ENCODE results near the gene NECAB2. TPM values are rescaled to one million over a fixed set of nuclear protein-coding genes. Genes with fewer than 3 reads are reported as not detected.
"Not testable (repeated sequence)": the region's sequence is repeated elsewhere in the genome, so short reads cannot be mapped to it uniquely, and the experiment has no call there.

The NECAB2 gene
- total RNA-seq, 1 donor from 2014 or later: not detected

DNA sequence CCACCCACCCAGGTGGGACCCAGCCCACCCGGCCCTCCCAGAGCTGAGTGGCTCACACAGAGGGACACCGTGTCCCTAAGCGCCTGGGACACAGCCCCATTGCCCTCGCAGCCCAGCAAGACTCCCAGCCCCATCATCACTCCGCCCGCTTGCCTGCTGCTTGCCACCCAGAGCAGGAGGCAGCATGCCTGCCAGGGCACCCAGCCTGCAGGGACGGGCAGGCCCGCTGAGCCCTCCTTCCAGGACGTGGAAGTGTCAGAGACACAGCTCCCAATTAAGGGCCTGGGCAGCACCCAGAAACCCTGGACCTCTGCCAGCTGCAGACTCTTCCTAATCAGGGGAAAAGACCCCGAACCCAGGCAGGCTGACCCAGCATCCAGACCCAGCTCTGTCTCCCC is 32.2 kb upstream of the NECAB2 start:
- no peak for DNase-seq (ENCODE audit: low read depth in 2 of 2)

DNA sequence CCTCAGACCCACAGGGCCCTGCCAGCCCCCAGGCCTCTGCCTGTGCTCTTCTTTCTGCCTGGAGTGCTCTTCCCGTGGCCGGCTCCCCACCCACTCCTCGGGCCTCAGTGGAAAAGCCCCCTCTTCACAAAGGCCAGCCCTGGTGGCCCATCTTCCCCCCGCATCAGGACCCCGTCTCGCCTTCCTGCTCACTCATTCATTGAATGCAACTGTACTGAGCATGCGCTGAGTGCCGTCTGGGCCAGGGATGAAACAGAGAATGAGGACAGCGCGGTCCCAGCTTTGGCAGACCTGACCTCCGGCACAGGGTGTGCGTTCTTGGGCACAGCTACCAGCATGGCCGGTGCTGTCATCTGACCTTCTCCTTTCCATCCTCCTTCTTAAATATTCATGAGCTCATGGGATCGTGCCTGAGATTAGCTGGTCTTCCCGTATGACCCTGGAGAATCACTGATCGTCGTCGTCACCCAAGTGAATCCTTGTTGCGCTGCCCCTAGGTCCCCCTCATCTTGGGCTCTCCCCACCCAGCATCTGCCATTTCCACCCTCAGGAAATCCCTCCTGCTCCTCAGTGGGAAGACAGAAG is 31.4 kb upstream of the NECAB2 start:
- DNase-seq (ENCODE audit: low read depth in 2 of 2): no peak

DNA sequence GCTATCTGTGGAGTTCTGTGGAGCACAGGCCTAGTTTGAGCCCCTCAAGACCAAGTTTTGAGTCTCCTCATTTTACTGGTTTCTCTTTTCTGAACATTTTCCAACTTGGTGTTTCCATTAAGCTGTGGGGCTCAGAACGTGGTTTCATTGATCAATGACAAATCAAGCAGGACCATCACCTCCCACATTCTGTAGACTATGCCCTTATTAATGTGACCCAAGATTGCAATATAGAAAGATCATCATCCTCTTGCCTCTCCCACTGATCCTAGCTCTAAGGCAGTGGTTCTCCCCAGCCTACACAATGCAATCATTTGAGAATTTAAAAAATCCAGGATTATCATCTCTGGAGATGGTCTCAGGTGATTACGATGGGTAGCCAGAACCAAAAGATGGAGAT is 30.8 kb upstream of the NECAB2 start:
- no peak for DNase-seq (ENCODE audit: low read depth in 2 of 2)

DNA sequence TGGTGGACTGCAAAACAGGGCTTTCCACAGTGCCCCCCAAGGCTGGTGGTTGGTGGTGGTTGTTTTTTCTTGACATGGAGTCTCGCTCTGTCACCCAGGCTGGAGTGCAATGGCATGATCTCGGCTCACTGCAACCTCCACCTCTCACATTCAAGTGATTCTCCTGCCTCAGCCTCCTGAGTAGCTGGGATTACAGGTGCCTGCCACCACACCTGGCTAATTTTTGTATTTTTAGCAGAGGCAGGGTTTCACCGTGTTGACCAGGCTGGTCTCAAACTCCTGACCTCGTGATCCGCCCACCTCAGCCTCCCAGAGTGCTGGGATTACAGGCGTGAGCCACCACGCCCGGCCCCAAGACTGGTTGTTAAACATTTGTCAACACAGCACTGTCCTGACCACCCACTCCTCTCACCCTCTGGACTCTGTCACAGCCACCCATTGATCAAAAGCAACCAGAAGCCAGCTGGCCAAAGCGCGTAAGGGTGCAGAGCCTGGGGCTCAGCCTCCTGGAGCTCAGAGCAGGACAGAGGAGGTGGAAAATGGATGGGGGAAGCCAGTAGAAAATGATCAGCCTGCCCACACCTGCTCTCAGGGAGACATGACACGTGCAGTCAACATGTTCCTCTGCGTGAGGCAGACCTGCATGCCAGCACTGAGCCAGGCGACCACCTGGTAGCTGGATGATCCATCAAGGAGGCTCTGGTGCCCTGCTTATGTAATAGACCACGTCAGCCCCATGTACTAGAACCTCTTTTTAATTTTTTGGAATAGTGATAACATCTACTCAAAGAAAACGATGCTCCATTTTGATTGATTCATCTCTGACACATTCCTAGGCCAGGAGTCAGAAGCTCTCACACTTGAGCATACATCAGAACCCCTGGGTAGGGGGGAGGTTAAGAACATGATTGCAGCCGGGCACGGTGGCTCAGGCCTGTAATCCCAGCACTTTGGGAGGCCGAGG is 29.8 kb upstream of the NECAB2 start:
- DNase-seq (ENCODE audit: low read depth in 2 of 2): no peak

DNA sequence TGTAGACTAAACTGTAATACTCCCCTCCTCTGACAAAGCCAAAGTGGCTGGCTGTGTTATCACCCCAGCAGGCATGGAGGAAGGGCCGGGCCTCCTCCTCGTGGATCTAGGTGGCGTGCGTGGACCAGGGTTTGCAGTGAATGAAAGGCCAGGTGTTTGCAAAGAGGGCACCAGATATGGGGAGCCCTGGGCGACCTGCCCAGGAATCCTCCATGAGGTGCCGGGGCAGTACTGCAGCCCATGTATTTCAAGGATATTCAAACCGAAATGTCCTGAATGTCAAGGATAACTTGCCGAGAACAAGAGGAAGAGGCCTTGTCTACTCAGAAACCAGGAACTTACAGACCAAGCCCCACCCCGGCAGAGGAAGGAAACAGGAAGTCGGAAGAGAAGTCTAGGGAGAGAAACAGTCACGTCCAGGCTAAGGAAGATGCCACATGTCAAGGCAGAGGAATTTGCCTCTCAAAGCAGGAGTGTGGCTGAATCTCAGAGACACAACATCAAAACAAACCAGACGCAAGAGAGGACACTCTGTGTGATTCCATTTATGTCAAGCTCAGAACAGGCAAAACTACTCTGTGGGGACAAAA is 28.7 kb upstream of the NECAB2 start:
- DNase-seq (ENCODE audit: low read depth in 2 of 2): peak in 1 of 2 donors; percentile 17

DNA sequence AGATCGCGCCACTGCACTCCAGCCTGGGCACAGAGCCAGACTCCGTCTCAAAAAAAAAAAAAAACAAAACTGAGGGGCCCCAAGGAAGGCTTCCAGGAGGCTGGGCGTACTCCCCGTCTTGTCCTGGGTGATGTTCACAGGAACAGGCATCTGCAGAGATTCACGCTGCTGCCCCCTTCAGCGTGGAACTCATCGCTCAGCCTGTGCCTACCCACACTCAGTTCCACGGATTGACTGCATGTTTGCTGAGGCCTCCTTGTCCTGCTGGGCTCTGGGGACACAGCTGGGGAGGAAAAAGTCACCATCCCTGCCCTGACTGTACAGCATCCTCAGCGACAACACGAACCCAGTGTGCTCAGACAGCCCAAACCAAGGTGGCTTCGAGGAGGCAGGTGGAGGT is 27.9 kb upstream of the NECAB2 start:
- no peak for DNase-seq (ENCODE audit: low read depth in 2 of 2)

DNA sequence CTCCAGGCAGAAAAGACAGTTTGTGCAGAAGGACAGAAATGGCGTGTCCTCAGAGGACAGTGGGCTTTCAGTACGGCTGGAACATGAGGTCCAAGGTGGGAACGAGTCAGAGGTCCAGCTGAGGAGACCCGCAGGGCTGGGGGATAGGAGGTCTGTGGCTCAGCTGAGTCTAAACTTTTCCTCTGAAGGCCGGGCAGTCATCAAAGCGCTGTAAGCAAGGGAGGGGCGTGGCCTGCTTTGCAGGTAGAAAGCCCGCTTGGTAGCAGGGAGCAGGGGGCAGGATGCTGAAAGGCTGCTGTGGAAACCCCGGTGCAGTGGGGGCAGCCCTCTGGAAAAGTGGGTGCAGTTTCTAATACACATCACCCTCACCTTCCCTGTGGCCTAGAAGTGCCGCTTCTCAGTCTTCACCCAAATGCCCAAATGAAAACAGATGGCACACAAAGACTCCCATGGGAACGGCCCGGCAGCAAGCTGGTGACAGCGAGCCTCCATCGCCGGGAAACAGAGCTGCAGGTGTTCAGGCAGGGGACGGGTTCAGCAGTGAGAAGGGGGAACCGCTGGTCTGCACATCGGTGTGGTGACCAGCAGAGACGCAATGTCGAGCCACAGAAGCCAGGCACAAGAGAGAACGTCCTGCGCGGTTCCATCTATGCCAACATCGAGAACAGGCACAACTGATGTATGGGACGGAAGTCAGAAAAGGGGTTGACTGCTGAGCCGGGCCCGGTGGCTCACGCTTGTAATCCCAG is 27.2 kb upstream of the NECAB2 start:
- DNase-seq (ENCODE audit: low read depth in 2 of 2): no peak

DNA sequence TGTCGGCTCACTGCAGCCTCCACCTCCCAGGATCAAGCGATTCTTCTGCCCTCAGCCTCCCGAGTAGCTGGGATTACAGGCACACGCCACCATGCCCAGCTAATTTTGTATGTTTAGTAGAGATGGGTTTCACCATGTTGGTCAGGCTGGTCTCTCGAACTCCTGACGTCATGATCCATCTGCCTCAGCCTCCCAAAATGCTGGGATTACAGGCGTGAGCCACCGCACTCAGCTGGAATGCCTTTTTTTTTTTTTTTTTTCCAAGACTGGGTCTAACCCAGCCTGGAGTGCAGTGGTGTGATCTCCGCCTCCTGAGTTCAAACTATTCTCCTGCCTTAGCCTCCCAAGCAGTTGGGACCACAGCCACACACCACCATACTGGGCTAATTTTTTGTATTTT is 26.5 kb upstream of the NECAB2 start:
- not testable (repeated sequence) for DNase-seq (ENCODE audit: low read depth in 2 of 2)

DNA sequence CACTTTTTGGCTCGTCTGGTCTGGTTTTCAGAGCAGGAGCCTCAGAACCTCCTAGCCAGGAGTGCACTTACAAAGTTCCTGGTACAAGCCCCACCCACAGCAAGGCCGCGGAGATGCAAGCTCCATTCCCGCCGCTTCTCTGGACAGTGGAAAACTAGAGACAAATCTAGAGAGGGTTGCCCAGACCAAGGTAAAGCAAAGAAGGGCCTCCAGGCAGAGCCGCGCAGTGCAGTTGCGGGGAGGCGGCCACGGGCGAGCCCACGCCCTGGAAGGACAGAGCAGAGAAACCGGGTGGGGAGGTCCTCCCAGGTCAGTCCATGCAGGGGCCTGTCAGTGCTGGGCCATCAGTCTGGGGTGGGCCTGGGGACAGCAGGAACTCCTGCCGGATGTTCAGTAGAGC is 26.0 kb upstream of the NECAB2 start:
- no peak for DNase-seq (ENCODE audit: low read depth in 2 of 2)

DNA sequence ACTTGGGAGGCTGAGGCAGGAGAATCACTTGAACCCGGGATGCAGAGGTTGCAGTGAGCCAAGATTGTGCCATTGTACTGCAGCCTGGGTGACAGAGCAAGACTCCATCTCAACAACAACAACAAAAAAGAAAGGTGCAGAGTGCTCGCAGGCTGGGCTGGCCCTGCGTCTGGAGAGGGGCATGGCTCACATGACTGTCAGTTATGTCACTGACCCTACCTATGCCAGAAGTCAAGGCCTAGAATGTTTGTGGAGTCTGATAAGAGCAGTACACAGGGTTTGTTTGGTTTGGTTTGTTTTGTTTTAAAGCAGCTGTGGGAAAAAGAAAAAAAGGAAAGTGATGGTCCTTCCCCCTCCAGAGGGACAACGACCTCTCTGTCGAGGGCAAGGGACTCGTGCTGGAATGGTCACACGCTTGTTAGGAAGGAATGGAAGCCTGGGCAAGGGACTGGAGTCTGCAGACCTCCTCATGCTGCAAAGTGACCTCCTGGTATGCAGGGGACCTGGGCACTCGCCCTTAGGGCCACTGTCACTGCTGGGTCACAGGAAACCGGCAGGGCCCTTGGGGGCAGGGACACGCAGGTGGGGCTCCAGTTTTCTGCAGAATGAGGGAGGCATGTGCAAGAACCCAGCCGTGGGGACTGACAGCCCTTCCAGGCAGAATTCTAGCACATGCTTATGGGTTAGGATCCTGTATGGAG is 25.1 kb upstream of the NECAB2 start:
- no peak for DNase-seq (ENCODE audit: low read depth in 2 of 2)

DNA sequence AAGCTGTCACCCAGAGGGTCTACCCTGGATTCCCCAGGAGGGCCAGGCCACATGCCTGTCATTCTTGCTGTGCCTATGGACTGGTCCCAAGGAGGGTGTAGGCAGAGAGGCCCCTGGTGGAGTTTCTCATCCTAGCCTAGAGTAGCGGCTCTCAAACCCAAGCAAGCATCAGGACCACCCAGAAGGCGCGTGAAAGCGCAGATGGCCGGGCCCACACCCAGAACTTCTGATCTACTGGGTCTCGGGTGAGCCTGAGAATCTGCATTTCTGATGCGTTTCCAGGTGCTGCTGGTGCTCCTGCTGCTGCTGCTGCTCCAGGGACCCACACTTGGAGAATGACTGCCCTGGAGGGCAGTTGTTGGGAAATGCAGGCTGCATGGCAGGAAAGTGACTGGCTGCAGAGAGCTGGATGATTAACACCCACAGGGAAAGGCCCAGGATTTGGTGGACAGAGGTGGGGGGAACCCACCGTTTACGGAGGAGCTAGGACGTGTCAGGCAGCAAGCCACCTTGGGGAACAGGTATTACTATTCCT is 24.5 kb upstream of the NECAB2 start:
- DNase-seq (ENCODE audit: low read depth in 2 of 2): no peak

DNA sequence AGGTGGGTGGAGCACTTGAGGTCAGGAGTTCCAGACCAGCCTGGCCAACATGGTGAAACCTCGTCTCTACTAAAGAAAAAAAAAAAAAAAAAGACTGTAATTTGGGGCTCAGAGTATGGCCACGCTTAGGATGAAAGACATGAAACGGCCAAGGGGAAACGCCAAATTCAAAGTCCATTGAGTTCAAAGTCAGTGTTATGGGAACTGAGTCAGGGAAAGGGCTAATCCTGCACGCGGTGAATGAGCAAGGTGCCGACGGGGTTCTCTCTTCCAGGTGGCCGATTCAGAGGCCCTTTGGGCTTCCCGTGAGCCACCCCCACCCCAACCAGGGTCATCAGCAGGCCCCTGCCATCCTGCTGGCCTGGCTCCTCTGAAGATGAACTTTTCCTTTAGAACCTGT is 22.5 kb upstream of the NECAB2 start:
- DNase-seq (ENCODE audit: low read depth in 2 of 2): no peak

DNA sequence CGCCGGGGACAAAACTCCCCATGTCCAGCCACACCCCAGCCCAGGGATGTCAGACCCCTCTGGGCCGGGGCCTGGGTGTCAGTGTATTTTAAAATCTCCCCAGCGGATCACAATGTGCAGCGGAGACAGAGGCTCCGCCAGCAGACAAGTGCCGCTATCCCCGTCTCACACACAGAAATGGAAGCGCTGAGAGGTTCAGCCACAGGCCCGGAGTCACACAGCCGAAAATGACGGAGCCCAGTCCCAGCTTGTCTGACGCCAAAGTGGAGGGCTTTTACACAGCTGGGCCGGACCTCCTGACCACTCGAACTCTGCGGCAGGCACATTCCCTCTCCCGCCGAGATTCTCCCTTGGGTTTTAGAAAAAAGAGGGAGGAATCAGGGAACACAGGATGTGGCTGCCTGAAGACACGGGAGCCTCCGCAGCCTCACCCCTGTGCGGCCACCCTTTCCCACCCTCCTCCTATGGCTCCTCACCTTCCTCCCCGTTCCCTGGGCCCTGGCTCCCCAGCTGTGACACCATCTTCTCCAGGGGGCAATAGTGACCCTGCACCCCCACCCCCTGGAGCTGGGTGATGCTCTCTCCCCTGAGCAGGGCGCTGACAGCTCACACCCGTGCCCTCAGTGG is 21.8 kb upstream of the NECAB2 start:
- no peak for DNase-seq (ENCODE audit: low read depth in 2 of 2)

DNA sequence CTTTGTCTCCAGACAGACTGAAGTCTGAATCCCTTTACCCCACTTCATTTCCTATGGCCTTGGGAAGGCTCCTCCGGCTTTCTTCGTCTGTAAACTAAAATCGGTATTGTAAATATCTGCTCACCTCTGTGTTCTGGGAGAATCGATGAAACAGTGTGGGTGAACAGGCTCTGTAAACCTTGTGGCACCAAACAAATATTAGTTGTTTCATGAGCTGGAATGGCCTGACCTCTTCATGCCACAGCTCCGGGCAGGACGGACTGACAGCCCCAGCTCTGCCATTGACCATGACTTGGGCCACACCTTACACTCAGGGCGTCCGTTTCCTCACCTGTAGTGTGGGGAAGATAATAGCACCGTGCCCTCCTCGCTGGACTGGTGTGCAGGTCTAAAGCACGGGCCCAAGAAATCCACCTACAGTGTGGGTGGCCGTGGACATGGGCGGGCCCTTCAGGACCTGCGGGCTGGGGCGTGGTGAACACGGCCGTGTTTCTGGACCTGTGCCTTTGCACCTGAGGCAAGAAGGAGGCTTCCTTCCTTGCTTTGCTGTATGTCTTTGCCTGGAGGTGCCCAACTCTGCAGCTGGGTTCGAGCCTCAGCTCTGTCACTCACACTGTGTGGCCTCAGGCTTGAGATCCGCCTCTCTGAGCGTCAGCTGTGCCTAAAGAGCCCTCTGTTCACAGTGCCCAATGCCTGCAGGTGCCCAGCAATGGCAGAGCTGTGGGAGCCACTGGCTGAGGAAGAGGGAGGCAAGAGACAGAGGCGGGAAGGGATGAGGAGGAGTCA is 21.1 kb upstream of the NECAB2 start:
- DNase-seq (ENCODE audit: low read depth in 2 of 2): no peak

DNA sequence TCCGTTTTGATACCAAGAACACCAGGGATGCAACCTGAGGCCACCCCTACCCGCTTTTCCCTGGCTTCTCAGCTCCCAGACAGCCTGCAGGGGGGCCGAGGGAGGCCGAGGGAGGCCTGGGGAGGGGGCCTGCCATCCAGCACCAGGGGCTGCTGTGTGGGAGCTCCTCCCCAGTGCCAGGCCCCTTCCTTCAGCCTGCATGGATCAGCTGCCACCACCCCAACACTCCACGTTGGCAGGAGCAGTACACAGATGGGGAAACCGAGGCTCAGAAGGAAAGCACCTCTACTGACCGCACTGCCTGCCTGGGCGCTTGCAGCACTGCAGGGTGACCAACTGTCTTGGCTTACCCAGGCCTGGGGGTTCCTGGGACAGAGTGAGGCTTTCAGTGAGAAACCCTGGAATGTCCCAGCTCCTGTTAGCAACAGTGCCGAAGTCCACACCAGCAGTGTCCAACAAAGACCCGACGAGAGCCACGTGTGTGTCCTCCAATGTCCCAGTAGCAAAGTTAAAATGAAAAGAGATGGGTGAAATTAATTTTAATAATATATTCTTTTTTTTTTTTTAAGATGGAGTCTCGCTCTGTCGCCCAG is 20.3 kb upstream of the NECAB2 start:
- DNase-seq (ENCODE audit: low read depth in 2 of 2): no peak

DNA sequence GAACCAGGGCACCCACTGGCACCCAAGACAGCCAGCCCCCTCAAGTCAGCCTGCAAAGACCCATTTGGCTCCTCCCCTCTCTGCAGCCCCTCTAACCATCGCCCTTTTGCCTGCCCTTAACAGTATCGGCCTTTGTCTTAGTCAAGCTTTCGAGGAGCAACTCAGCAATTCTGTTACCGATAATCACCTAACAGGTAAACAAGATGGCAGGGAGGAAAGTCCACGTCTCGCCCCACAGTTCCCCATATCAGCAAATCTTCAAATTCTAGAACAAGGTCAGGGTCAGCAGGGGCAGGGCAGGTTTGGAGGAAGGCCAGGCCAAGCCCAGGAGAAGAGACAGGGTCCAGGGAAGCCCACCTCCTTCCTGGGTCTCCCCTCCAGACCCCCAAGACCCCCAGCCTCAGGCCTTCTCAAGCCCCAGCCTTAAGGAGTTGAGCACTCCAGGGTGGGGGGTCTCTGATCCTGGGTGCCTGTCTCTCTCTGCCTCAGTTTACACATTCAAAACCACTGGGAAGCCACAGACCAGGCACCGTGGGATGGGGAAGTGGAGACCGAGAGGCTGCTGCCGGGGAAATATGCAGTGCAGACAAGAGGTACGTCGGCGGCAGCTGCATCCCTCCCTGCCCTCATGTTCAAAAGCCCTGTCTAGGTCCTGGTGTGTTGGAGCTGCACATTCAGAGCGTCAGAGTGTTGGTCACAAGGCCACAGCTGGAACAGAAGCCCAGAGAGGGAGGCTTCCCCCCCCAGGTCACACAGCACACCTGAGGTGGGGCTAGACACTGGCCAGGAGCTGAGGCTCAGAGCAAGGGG is 18.9 kb upstream of the NECAB2 start:
- DNase-seq (ENCODE audit: low read depth in 2 of 2): no peak

DNA sequence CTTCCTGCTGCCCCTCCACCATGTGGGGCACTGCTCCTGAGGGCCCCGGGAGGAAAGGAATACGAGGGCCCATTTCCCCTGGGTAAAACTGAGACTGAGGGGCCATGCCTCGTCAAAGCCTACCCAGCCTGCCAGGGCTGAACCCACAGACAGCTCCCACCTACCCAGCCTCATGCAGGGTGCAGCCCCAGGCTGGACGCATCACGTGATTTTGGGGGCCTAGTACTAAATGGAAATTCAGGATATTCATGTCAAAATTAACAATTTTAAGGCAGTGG is 18.4 kb upstream of the NECAB2 start:
- no peak for DNase-seq (ENCODE audit: low read depth in 2 of 2)

DNA sequence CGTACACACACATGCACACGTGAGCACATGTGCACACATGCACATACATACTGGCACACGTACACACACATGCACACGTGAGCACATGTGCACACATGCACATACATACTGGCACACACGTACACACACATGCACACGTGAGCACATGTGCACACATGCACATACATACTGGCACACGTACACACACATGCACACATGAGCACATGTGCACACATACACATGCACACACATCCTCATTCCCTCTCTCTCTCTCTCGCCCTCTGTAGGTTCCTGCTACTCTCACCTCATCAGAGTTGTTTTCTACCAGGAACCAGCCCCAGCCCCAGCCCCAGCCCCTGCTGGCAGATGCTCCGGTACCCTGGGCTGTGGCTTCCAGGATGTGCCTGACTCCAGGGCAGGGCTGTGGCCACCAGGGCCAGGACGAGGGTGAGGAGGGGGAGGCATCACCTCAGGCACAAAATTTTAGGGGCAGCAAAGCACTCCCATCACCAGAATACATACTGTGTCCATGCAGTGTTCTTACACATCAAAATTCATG is 17.1 kb upstream of the NECAB2 start:
- not testable (repeated sequence) for DNase-seq (ENCODE audit: low read depth in 2 of 2)

DNA sequence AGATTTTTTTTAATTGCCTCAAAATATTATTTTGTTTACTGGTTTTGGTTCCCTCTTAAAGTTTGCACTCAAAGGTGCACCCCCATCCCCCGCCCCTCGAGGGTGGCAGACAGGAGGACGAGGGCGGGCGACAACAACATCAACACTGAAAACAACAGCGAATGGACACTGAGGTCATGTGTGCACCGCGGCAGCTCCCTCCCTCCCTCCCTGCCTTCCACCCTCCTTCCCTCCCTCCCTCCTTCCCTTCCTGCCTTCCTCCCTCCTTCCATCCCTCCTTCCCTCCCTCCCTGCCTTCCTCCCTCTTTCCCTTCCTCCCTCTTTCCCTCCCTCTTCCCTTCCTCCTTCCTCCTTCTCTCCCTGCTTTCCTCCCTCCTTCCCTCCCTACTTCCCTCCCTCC is 16.5 kb upstream of the NECAB2 start:
- no peak for DNase-seq (ENCODE audit: low read depth in 2 of 2)

Data from lung microvascular endothelial cell (primary cell).